ENCODE measurements around the gene LILRA5.
"Not testable (repeated sequence)": the region's sequence is repeated elsewhere in the genome, so short reads cannot be mapped to it uniquely, and the experiment has no call there.

GRCh38 chr19:54272181-54272580 is 40.8 kb downstream of the LILRA5 start:
- TF ChIP-seq CTCF (IDR thresholded peaks at IDR 0.05; ENCODE audit: insufficient read depth, low read length); POLR2AphosphoS5 (IDR thresholded peaks at IDR 0.05; ENCODE audit: low read depth); REST (IDR thresholded peaks at IDR 0.05; ENCODE audit: insufficient replicate concordance, low read depth): not testable (repeated sequence)
